GM21723 (cell line): ENCODE measurements around the gene PLEKHG4B.
"Not testable (repeated sequence)": the region's sequence is repeated elsewhere in the genome, so short reads cannot be mapped to it uniquely, and the experiment has no call there.

Experiments
- ATAC-seq: cut with Tn5 transposase; IDR thresholded peaks from one replicate; pipeline ENCODE4 v1.9.1; 2021; ENCODE audit warnings: mild to moderate bottlenecking, moderate library complexity; ENCODE audit not compliant: unreplicated experiment

Gene PLEKHG4B

GRCh38 chr5:93221-93980, 1.4 kb downstream of the PLEKHG4B start:
- ATAC-seq, result no peak

GRCh38 chr5:94113-94892, 2.3 kb downstream of the PLEKHG4B start:
- no peak for ATAC-seq

GRCh38 chr5:95241-95980, 3.4 kb downstream of the PLEKHG4B start:
- ATAC-seq, result no peak

- ATAC-seq, result no peak
Measured at GRCh38 chr5:96976-97660, 5.2 kb downstream of the PLEKHG4B start.

- no peak for ATAC-seq
Measured at GRCh38 chr5:99815-100214, 7.8 kb downstream of the PLEKHG4B start.

GRCh38 chr5:102411-103043, 10.6 kb downstream of the PLEKHG4B start:
- no peak for ATAC-seq

- not testable (repeated sequence) for ATAC-seq
Measured at GRCh38 chr5:104106-104505, 12.1 kb downstream of the PLEKHG4B start.

- ATAC-seq, result no peak
Measured at GRCh38 chr5:104778-105296, 12.9 kb downstream of the PLEKHG4B start.

GRCh38 chr5:105504-106070, 13.6 kb downstream of the PLEKHG4B start:
- no peak for ATAC-seq

GRCh38 chr5:106587-106986, 14.6 kb downstream of the PLEKHG4B start:
- ATAC-seq, result no peak

GRCh38 chr5:107526-107925, 15.6 kb downstream of the PLEKHG4B start:
- no peak for ATAC-seq

- ATAC-seq, result no peak
Measured at GRCh38 chr5:109826-110225, 17.9 kb downstream of the PLEKHG4B start.

- ATAC-seq, result no peak
Measured at GRCh38 chr5:110270-110888, 18.4 kb downstream of the PLEKHG4B start.

GRCh38 chr5:111171-111570, 19.2 kb downstream of the PLEKHG4B start:
- no peak for ATAC-seq

GRCh38 chr5:119486-120097, 27.6 kb downstream of the PLEKHG4B start:
- ATAC-seq, result no peak

- no peak for ATAC-seq
Measured at GRCh38 chr5:121432-121831, 29.5 kb downstream of the PLEKHG4B start.

- no peak for ATAC-seq
Measured at GRCh38 chr5:125815-126214, 33.8 kb downstream of the PLEKHG4B start.

- no peak for ATAC-seq
Measured at GRCh38 chr5:126806-127205, 34.8 kb downstream of the PLEKHG4B start.

GRCh38 chr5:127886-128285, 35.9 kb downstream of the PLEKHG4B start:
- no peak for ATAC-seq
